Trophoblast cell (in vitro differentiated cells and primary cell): ENCODE results near the gene PPP2R5E. TPM values are rescaled to one million over a fixed set of nuclear protein-coding genes. Genes with fewer than 3 reads are reported as not detected.
"Not testable (repeated sequence)": the region's sequence is repeated elsewhere in the genome, so short reads cannot be mapped to it uniquely, and the experiment has no call there.

Experiments
- DNase-seq, 2 donors: peaks; one replicate each; pipeline ENCODE4 v3.0.0-alpha.2; 2016
- H2AFZ ChIP-seq: 2 replicates; pipeline ENCODE4 v1.6.1; 2013; ENCODE audit warnings: low read length, moderate library complexity, mild to moderate bottlenecking; ENCODE audit not compliant: insufficient read depth, poor library complexity
- H2AK5ac ChIP-seq: 2 replicates; pipeline ENCODE4 v1.6.1; 2013; ENCODE audit warnings: mild to moderate bottlenecking, low read length
- H2BK120ac ChIP-seq: 2 replicates; pipeline ENCODE4 v1.6.1; 2013; ENCODE audit warnings: low read length, mild to moderate bottlenecking, moderate library complexity; ENCODE audit not compliant: insufficient read depth, poor library complexity
- H2BK12ac ChIP-seq: 2 replicates; pipeline ENCODE4 v1.6.1; 2013; ENCODE audit warnings: mild to moderate bottlenecking, low read length, moderate library complexity
- H2BK5ac ChIP-seq: 2 replicates; pipeline ENCODE4 v1.6.1; 2013; ENCODE audit warnings: low read length, low read depth, moderate library complexity, mild to moderate bottlenecking; ENCODE audit not compliant: poor library complexity
- H3K14ac ChIP-seq: 2 replicates; pipeline ENCODE4 v1.6.1; 2013; ENCODE audit warnings: mild to moderate bottlenecking, low read length
- H3K18ac ChIP-seq: 2 replicates; pipeline ENCODE4 v1.6.1; 2013; ENCODE audit warnings: mild to moderate bottlenecking, low read length
- H3K23ac ChIP-seq: 2 replicates; pipeline ENCODE4 v1.6.1; 2013; ENCODE audit warnings: low read length
- H3K27ac ChIP-seq: 2 replicates; pipeline ENCODE4 v1.5.1; 2013; ENCODE audit warnings: low read depth, mild to moderate bottlenecking, inconsistent platforms, low read length, moderate library complexity
- H3K27me3 ChIP-seq: 2 replicates; pipeline ENCODE4 v1.6.1; 2013; ENCODE audit warnings: inconsistent platforms, mild to moderate bottlenecking, low read length, moderate library complexity; ENCODE audit not compliant: insufficient read depth
- H3K36me3 ChIP-seq, 2 experiments: 1 replicate in 1 of 2; 2 replicates in 1 of 2; pipeline ENCODE4 v1.6.1; 2013; ENCODE audit warnings: low read length in 2 of 2, mild to moderate bottlenecking in 2 of 2, moderate library complexity in 1 of 2; ENCODE audit not compliant: insufficient read depth in 2 of 2, control insufficient read depth in 1 of 2
- H3K4ac ChIP-seq: 2 replicates; pipeline ENCODE4 v1.6.1; 2013; ENCODE audit warnings: low read depth, mild to moderate bottlenecking, low read length, moderate library complexity
- H3K4me1 ChIP-seq, 2 experiments: 1 replicate in 1 of 2; 2 replicates in 1 of 2; pipeline ENCODE4 v1.6.1; 2013; ENCODE audit warnings: low read length in 2 of 2, mild to moderate bottlenecking in 2 of 2, moderate library complexity in 1 of 2; ENCODE audit not compliant: insufficient read depth in 2 of 2, control insufficient read depth in 1 of 2
- H3K4me2 ChIP-seq: 2 replicates; pipeline ENCODE4 v1.6.1; 2013; ENCODE audit warnings: inconsistent platforms, mild to moderate bottlenecking, low read length, moderate library complexity
- H3K4me3 ChIP-seq: 2 replicates; pipeline ENCODE4 v1.5.1; 2013; ENCODE audit warnings: mild to moderate bottlenecking, low read depth, low read length, inconsistent platforms
- H3K79me1 ChIP-seq: one replicate; pipeline ENCODE4 v1.6.1; 2013; ENCODE audit warnings: low read length
- H3K79me2 ChIP-seq: 2 replicates; pipeline ENCODE4 v1.6.1; 2013; ENCODE audit warnings: low read length, mild to moderate bottlenecking; ENCODE audit not compliant: control insufficient read depth, insufficient read depth, poor library complexity
- H3K9ac ChIP-seq: 2 replicates; pipeline ENCODE4 v1.6.1; 2013; ENCODE audit warnings: mild to moderate bottlenecking, low read length
- H3K9me3 ChIP-seq: 2 replicates; pipeline ENCODE4 v1.6.1; 2013; ENCODE audit warnings: low read depth, mild to moderate bottlenecking, control low read depth, inconsistent platforms, low read length; ENCODE audit not compliant: insufficient read depth
- H4K12ac ChIP-seq: 2 replicates; pipeline ENCODE4 v1.6.1; 2013; ENCODE audit warnings: low read depth, mild to moderate bottlenecking, low read length, moderate library complexity
- H4K8ac ChIP-seq: 2 replicates; pipeline ENCODE4 v1.6.1; 2013; ENCODE audit warnings: low read depth, mild to moderate bottlenecking, low read length, moderate library complexity
- H4K91ac ChIP-seq: one replicate; pipeline ENCODE4 v1.6.1; 2013; ENCODE audit warnings: low read depth, mild to moderate bottlenecking, low read length, moderate library complexity
- WGBS: extraction: QIAGEN DNeasy Blood & Tissue Kit; methylation state at CpG from one replicate; pipeline ENCODE4 v1.1.7; 2013; ENCODE audit warnings: missing lambda C conversion rate; ENCODE audit not compliant: insufficient read length, insufficient coverage; ENCODE audit errors: extremely low coverage; 5-methylcytosine and 5-hydroxymethylcytosine counted together
- polyA plus RNA-seq: library from polyadenylated mRNA; stranded (reverse); fragments of 200-250 nt; gene quantifications from 2 replicates; pipeline ENCODE4 v1.2.3, GENCODE V29; 2013

Gene PPP2R5E
- 42.1 TPM in 2 replicates for polyA plus RNA-seq

GRCh38 chr14:63543000-63543825 is at the start of gene PPP2R5E:
Gene PPP2R5E, minus strand, starts transcription at chr14:63543377. Its CDS starts 3,692 bp downstream, at chr14:63539685.
- Histone ChIP-seq H3K79me2 (peaks cover 16% of the 10 kb centered on the region), H3K27me3 (no peaks in the 10 kb centered on the region), H3K4me3 (peak within 1 kb of the TSS; percentile 95), H2BK12ac (peak within 1 kb of the TSS; percentile 29), H3K27ac (peak within 1 kb of the TSS; percentile 96), H3K9me3 (no peaks in the 10 kb centered on the region), H3K4me1 (no peaks in the 10 kb centered on the region), H3K36me3 (peaks cover 8 to 10% of the 10 kb centered on the region in 2 experiments), H3K18ac (peak within 1 kb of the TSS; percentile 97), H4K91ac (peak within 1 kb of the TSS; percentile 92), H2AK5ac (peak within 1 kb of the TSS; percentile 92), H3K23ac (no peak within 1 kb of the TSS), H3K79me1 (peaks cover 11% of the 10 kb centered on the region), H3K4me2 (peak within 1 kb of the TSS; percentile 93), H2AFZ (peak within 1 kb of the TSS; percentile 86), H4K8ac (peak within 1 kb of the TSS; percentile 95), H4K12ac (peak within 1 kb of the TSS; percentile 93), H2BK5ac (peak within 1 kb of the TSS; percentile 88), H2BK120ac (peak within 1 kb of the TSS; percentile 92), H3K4ac (peak within 1 kb of the TSS; percentile 90), H3K9ac (peak within 1 kb of the TSS; percentile 99), H3K14ac (peak within 1 kb of the TSS; percentile 98)
- no CpG with 5 or more reads among the region's 78 CpGs for WGBS
- DNase-seq = peak; percentile 99

GRCh38 chr14:63583046-63583445 is 39.9 kb upstream of the PPP2R5E start:
- not testable (repeated sequence) for H3K27me3 ChIP-seq, H2AK5ac ChIP-seq, H3K36me3 ChIP-seq, H2BK120ac ChIP-seq, H3K23ac ChIP-seq, DNase-seq, H3K4me2 ChIP-seq, H3K27ac ChIP-seq, H3K4me3 ChIP-seq, H3K18ac ChIP-seq, H3K9ac ChIP-seq, H2AFZ ChIP-seq, H3K79me1 ChIP-seq, H3K9me3 ChIP-seq, H3K4ac ChIP-seq, H4K8ac ChIP-seq, H4K12ac ChIP-seq, H2BK5ac ChIP-seq, H4K91ac ChIP-seq, H3K14ac ChIP-seq, H3K4me1 ChIP-seq, H2BK12ac ChIP-seq, H3K79me2 ChIP-seq
- WGBS = no CpG with 5 or more reads among the region's 8 CpGs

GRCh38 chr14:63581491-63581890 is 38.3 kb upstream of the PPP2R5E start:
- Histone ChIP-seq H3K23ac (no peak overlapping the region), H2BK12ac (no peak overlapping the region), H4K8ac (no peak overlapping the region), H3K4ac (no peak overlapping the region), H3K79me1 (no peaks in the 10 kb centered on the region), H2BK120ac (no peak overlapping the region), H3K18ac (no peak overlapping the region), H3K27ac (no peak overlapping the region), H2AK5ac (no peak overlapping the region), H3K9ac (no peak overlapping the region), H3K36me3 (no peaks in the 10 kb centered on the region), H3K9me3 (no peaks in the 10 kb centered on the region), H2AFZ (no peak overlapping the region), H3K79me2 (no peaks in the 10 kb centered on the region), H3K14ac (no peak overlapping the region), H2BK5ac (no peak overlapping the region), H3K4me1 (no peaks in the 10 kb centered on the region), H3K4me3 (no peak overlapping the region), H4K12ac (no peak overlapping the region), H3K4me2 (no peak overlapping the region), H4K91ac (no peak overlapping the region), H3K27me3 (no peaks in the 10 kb centered on the region)
- WGBS = no CpG with 5 or more reads among the region's 4 CpGs
- no peak for DNase-seq

GRCh38 chr14:63578300-63578699 is 35.1 kb upstream of the PPP2R5E start:
- Histone ChIP-seq H3K18ac (no peak overlapping the region), H3K79me2 (no peaks in the 10 kb centered on the region), H4K12ac (no peak overlapping the region), H3K79me1 (no peaks in the 10 kb centered on the region), H3K27ac (no peak overlapping the region), H3K14ac (no peak overlapping the region), H2BK120ac (no peak overlapping the region), H3K27me3 (no peaks in the 10 kb centered on the region), H4K8ac (no peak overlapping the region), H4K91ac (no peak overlapping the region), H3K23ac (no peak overlapping the region), H3K4me3 (no peak overlapping the region), H2BK12ac (no peak overlapping the region), H3K4me1 (no peaks in the 10 kb centered on the region), H3K4me2 (no peak overlapping the region), H2AFZ (no peak overlapping the region), H3K9me3 (no peaks in the 10 kb centered on the region), H3K4ac (no peak overlapping the region), H3K9ac (no peak overlapping the region), H3K36me3 (no peaks in the 10 kb centered on the region), H2BK5ac (no peak overlapping the region), H2AK5ac (no peak overlapping the region)
- WGBS = no CpG with 5 or more reads among the region's 1 CpG
- DNase-seq = peak in 1 of 2 donors; percentile 21
